ENCODE measurements around the gene KRTAP5-8. TPM values are rescaled to one million over a fixed set of nuclear protein-coding genes. Genes with fewer than 3 reads are reported as not detected.
"Not testable (repeated sequence)": the region's sequence is repeated elsewhere in the genome, so short reads cannot be mapped to it uniquely, and the experiment has no call there.

Gene KRTAP5-8
- total RNA-seq, 3 donors from 2014 or later: not detected

- no peak for DNase-seq
- peaks cover 68% of the 10 kb centered on the region for H3K36me3 Mint-ChIP-seq (ENCODE audit: insufficient read depth)
- H3K9me3 Mint-ChIP-seq: peaks cover 3% of the 10 kb centered on the region
- no peak overlapping the region for H3K4me3 Mint-ChIP-seq
- no peak for ATAC-seq
- no peaks in the 10 kb centered on the region for H3K27me3 Mint-ChIP-seq (ENCODE audit: low read depth)
- H3K4me1 Mint-ChIP-seq (ENCODE audit: low read depth): no peaks in the 10 kb centered on the region
Measured at GRCh38 chr11:71501071-71501985, 36.5 kb upstream of the KRTAP5-8 start.

GRCh38 chr11:71502026-71502425 is 35.8 kb upstream of the KRTAP5-8 start:
- DNase-seq: no peak
- Mint-ChIP-seq H3K36me3 (ENCODE audit: insufficient read depth) (peaks cover 67% of the 10 kb centered on the region), H3K4me1 (ENCODE audit: low read depth) (no peaks in the 10 kb centered on the region)

GRCh38 chr11:71502871-71503435 is 34.9 kb upstream of the KRTAP5-8 start:
- Mint-ChIP-seq H3K4me3 (no peak overlapping the region), H3K36me3 (ENCODE audit: insufficient read depth) (peaks cover 60% of the 10 kb centered on the region), H3K27me3 (ENCODE audit: low read depth) (no peaks in the 10 kb centered on the region), H3K4me1 (ENCODE audit: low read depth) (no peaks in the 10 kb centered on the region), H3K9me3 (peaks cover 15% of the 10 kb centered on the region)
- DNase-seq (no peak), ATAC-seq (no peak)

More at GRCh38 chr11:71502026-71502425, 35.8 kb upstream of the KRTAP5-8 start:
- Mint-ChIP-seq H3K4me3 (no peak overlapping the region), H3K9me3 (peaks cover 10% of the 10 kb centered on the region), H3K27me3 (ENCODE audit: low read depth) (no peaks in the 10 kb centered on the region)
- ATAC-seq: no peak

- H3K4me3 Mint-ChIP-seq: no peak overlapping the region
- peaks cover 56% of the 10 kb centered on the region for H3K36me3 Mint-ChIP-seq (ENCODE audit: insufficient read depth)
- no peaks in the 10 kb centered on the region for H3K27me3 Mint-ChIP-seq (ENCODE audit: low read depth)
- H3K4me1 Mint-ChIP-seq (ENCODE audit: low read depth): no peaks in the 10 kb centered on the region
- peaks cover 28% of the 10 kb centered on the region for H3K9me3 Mint-ChIP-seq
- ATAC-seq (no peak), DNase-seq (no peak)
Measured at GRCh38 chr11:71504531-71504930, 33.3 kb upstream of the KRTAP5-8 start.

- no peaks in the 10 kb centered on the region for H3K4me1 Mint-ChIP-seq (ENCODE audit: low read depth)
- DNase-seq: no peak
- peaks cover 33% of the 10 kb centered on the region for H3K9me3 Mint-ChIP-seq
- peaks cover 56% of the 10 kb centered on the region for H3K36me3 Mint-ChIP-seq (ENCODE audit: insufficient read depth)
- ATAC-seq: no peak
- H3K4me3 Mint-ChIP-seq: no peak overlapping the region
- no peaks in the 10 kb centered on the region for H3K27me3 Mint-ChIP-seq (ENCODE audit: low read depth)
Measured at GRCh38 chr11:71505001-71505400, 32.8 kb upstream of the KRTAP5-8 start.

- H3K4me3 Mint-ChIP-seq: no peak overlapping the region
- peaks cover 35% of the 10 kb centered on the region for H3K9me3 Mint-ChIP-seq
- H3K27me3 Mint-ChIP-seq (ENCODE audit: low read depth): no peaks in the 10 kb centered on the region
- DNase-seq (no peak), ATAC-seq (no peak)
- H3K4me1 Mint-ChIP-seq (ENCODE audit: low read depth): no peaks in the 10 kb centered on the region
- H3K36me3 Mint-ChIP-seq (ENCODE audit: insufficient read depth): peaks cover 48% of the 10 kb centered on the region
Measured at GRCh38 chr11:71505781-71506180, 32.0 kb upstream of the KRTAP5-8 start.

GRCh38 chr11:71507102-71507501 is 30.7 kb upstream of the KRTAP5-8 start:
- Mint-ChIP-seq H3K4me1 (ENCODE audit: low read depth) (no peaks in the 10 kb centered on the region), H3K4me3 (no peak overlapping the region), H3K9me3 (peaks cover 39% of the 10 kb centered on the region), H3K27me3 (ENCODE audit: low read depth) (no peaks in the 10 kb centered on the region), H3K36me3 (ENCODE audit: insufficient read depth) (peaks cover 40% of the 10 kb centered on the region)
- DNase-seq (no peak), ATAC-seq (no peak)

- DNase-seq (no peak), ATAC-seq (no peak)
- H3K9me3 Mint-ChIP-seq: peaks cover 4% of the 10 kb centered on the region
- no peaks in the 10 kb centered on the region for H3K4me1 Mint-ChIP-seq (ENCODE audit: low read depth)
- H3K36me3 Mint-ChIP-seq (ENCODE audit: insufficient read depth): no peaks in the 10 kb centered on the region
- H3K4me3 Mint-ChIP-seq: no peak overlapping the region
- no peaks in the 10 kb centered on the region for H3K27me3 Mint-ChIP-seq (ENCODE audit: low read depth)
Measured at GRCh38 chr11:71518506-71519471, 19.0 kb upstream of the KRTAP5-8 start.

GRCh38 chr11:71519546-71519945 is 18.3 kb upstream of the KRTAP5-8 start:
- Mint-ChIP-seq H3K4me3 (no peak overlapping the region), H3K27me3 (ENCODE audit: low read depth) (no peaks in the 10 kb centered on the region), H3K4me1 (ENCODE audit: low read depth) (no peaks in the 10 kb centered on the region), H3K9me3 (peaks cover 4% of the 10 kb centered on the region), H3K36me3 (ENCODE audit: insufficient read depth) (no peaks in the 10 kb centered on the region)
- no peak for ATAC-seq
- DNase-seq: no peak

GRCh38 chr11:71525188-71525937 is 12.5 kb upstream of the KRTAP5-8 start:
- H3K4me1 Mint-ChIP-seq (ENCODE audit: low read depth): no peaks in the 10 kb centered on the region

GRCh38 chr11:71525938-71526495 is 11.8 kb upstream of the KRTAP5-8 start:
- Mint-ChIP-seq H3K4me3 (no peak overlapping the region), H3K4me1 (ENCODE audit: low read depth) (no peaks in the 10 kb centered on the region), H3K27me3 (ENCODE audit: low read depth) (peaks cover 16% of the 10 kb centered on the region), H3K36me3 (ENCODE audit: insufficient read depth) (no peaks in the 10 kb centered on the region), H3K9me3 (peaks cover 4% of the 10 kb centered on the region)
- DNase-seq (no peak), ATAC-seq (no peak)

More at GRCh38 chr11:71525188-71525937, 12.5 kb upstream of the KRTAP5-8 start:
- Mint-ChIP-seq H3K4me3 (no peak overlapping the region), H3K9me3 (peaks cover 4% of the 10 kb centered on the region), H3K36me3 (ENCODE audit: insufficient read depth) (no peaks in the 10 kb centered on the region), H3K27me3 (ENCODE audit: low read depth) (peaks cover 16% of the 10 kb centered on the region)
- no peak for DNase-seq
- no peak for ATAC-seq

- H3K4me1 Mint-ChIP-seq (ENCODE audit: low read depth); H3K36me3 Mint-ChIP-seq (ENCODE audit: insufficient read depth); H3K9me3 Mint-ChIP-seq; H3K4me3 Mint-ChIP-seq; ATAC-seq; DNase-seq: not testable (repeated sequence)
- peaks cover 16% of the 10 kb centered on the region for H3K27me3 Mint-ChIP-seq (ENCODE audit: low read depth)
Measured at GRCh38 chr11:71526796-71527575, 10.8 kb upstream of the KRTAP5-8 start, which contains the start of gene KRTAP5-7. TSS of gene KRTAP5-7 (plus strand) at chr11:71527267. CDS start at chr11:71527301, 34 bp downstream.
